Breast epithelium (tissue), 3 donors: ENCODE measurements around the gene CXorf38.

Experiments used
- CTCF ChIP-seq, 3 donors: fragments of 450-650 bp; IDR thresholded peaks; one replicate each; pipeline ENCODE4 v1.5.1; 2016 to 2017; ENCODE audit warnings: antibody characterized with exemption in 3 of 3, mild to moderate bottlenecking in 3 of 3, moderate library complexity in 3 of 3
- POLR2A ChIP-seq: fragments of 450-650 bp; IDR thresholded peaks from one replicate; pipeline ENCODE4 v1.6.1; 2016; ENCODE audit warnings: antibody characterized with exemption, mild to moderate bottlenecking, moderate library complexity
- POLR2AphosphoS5 ChIP-seq, 3 donors: sonication (generic); formaldehyde crosslinking; IDR thresholded peaks; one replicate each; pipeline ENCODE4 v1.6.1; 2017; ENCODE audit warnings: antibody characterized with exemption in 3 of 3

GRCh38 chrX:40628506-40628905 is 18.9 kb downstream of the CXorf38 start:
- no peak for TF ChIP-seq CTCF (IDR thresholded peaks at IDR 0.05)
- TF ChIP-seq POLR2A: no peak
- no peak for TF ChIP-seq POLR2AphosphoS5 (IDR thresholded peaks at IDR 0.05)
